HepG2 (cell line): ENCODE data around the gene GRAMD2A. TPM values are rescaled to one million over a fixed set of nuclear protein-coding genes. Genes with fewer than 3 reads are reported as not detected.

ENCODE experiments used
- ARHGAP35 ChIP-seq: sonication (generic); formaldehyde crosslinking; IDR thresholded peaks from 2 replicates; pipeline ENCODE4 v1.9.0; 2022; ENCODE audit warnings: mild to moderate bottlenecking, inconsistent platforms, moderate library complexity, missing genetic modification reagents, borderline replicate concordance
- EP300 ChIP-seq, 3 experiments: sonication (generic) in 1 of 3; formaldehyde crosslinking in 1 of 3; IDR thresholded peaks; 2 replicates each; pipeline versions ENCODE4 v1.5.1 to v1.6.1; 2011 to 2020; ENCODE audit warnings: low read depth in 2 of 3, low read length in 2 of 3, borderline replicate concordance in 1 of 3, improper control_type of control experiment in 1 of 3, mild to moderate bottlenecking in 1 of 3, missing genetic modification reagents in 1 of 3, moderate library complexity in 1 of 3
- ERF ChIP-seq: IDR thresholded peaks from 2 replicates; pipeline ENCODE4 v1.6.1; 2018; ENCODE audit warnings: missing biosample characterization, missing genetic modification reagents
- HMG20A ChIP-seq: IDR thresholded peaks from 2 replicates; pipeline ENCODE4 v1.6.1; 2016; ENCODE audit warnings: borderline replicate concordance
- IKZF1 ChIP-seq: fragments of 450-650 bp; IDR thresholded peaks from 2 replicates; pipeline ENCODE4 v1.7.1; 2016
- KAT8 ChIP-seq: IDR thresholded peaks from 2 replicates; pipeline ENCODE4 v1.6.1; 2016; ENCODE audit warnings: missing genetic modification reagents, missing compliant biosample characterization
- MED1 ChIP-seq: sonication (generic); formaldehyde crosslinking; IDR thresholded peaks from 2 replicates; pipeline ENCODE4 v1.4.0; 2020; ENCODE audit warnings: missing genetic modification reagents
- PHF21A ChIP-seq: sonication (generic); formaldehyde crosslinking; IDR thresholded peaks from 2 replicates; pipeline ENCODE4 v1.5.0; 2020; ENCODE audit warnings: mild to moderate bottlenecking, missing genetic modification reagents
- POLR2A ChIP-seq, 2 experiments: IDR thresholded peaks; 2 replicates each; pipeline ENCODE4 v1.6.1; 2011; ENCODE audit warnings: low read depth in 2 of 2, low read length in 2 of 2, mild to moderate bottlenecking in 1 of 2, moderate library complexity in 1 of 2; ENCODE audit not compliant: insufficient read depth in 1 of 2
- RBFOX2 ChIP-seq: fragments of 200-400 bp; formaldehyde crosslinking; IDR thresholded peaks from 2 replicates; pipeline ENCODE4 v1.6.1; 2017; ENCODE audit warnings: low read depth, mild to moderate bottlenecking, low read length
- RBM22 ChIP-seq: fragments of 200-400 bp; formaldehyde crosslinking; optimal IDR thresholded peaks from 2 replicates; pipeline ENCODE3; 2017; ENCODE audit warnings: mild to moderate bottlenecking, low read length, moderate library complexity
- ZNF382 ChIP-seq: sonication (generic); formaldehyde crosslinking; IDR thresholded peaks from 2 replicates; pipeline ENCODE4 v1.5.0; 2020; ENCODE audit warnings: missing genetic modification reagents, mild to moderate bottlenecking, borderline replicate concordance
- ZNF749 ChIP-seq: sonication (generic); formaldehyde crosslinking; IDR thresholded peaks from 2 replicates; pipeline ENCODE4 v1.8.0; 2022; ENCODE audit warnings: mild to moderate bottlenecking, missing genetic modification reagents, moderate library complexity, borderline replicate concordance
- ZNF75D ChIP-seq: sonication (generic); formaldehyde crosslinking; IDR thresholded peaks from 2 replicates; pipeline ENCODE4 v1.8.1; 2023; ENCODE audit warnings: missing genetic modification reagents, mild to moderate bottlenecking, borderline replicate concordance
- polyA plus RNA-seq, 8 experiments: library from polyadenylated mRNA; depleted of rRNA in 3 of 8; stranded (reverse) in 7 of 8; unstranded in 1 of 8; fragments of >200 nt; fragmentation: Illumina TruSeq in 4 of 8; extraction: Trizol in 4 of 8; gene quantifications; 2 replicates each; pipeline versions ENCODE4 v1.2.1 to v1.2.3, GENCODE V29; 2011 to 2016; ENCODE audit warnings: low read depth in 4 of 8, missing spikeins in 1 of 8, mixed read lengths in 1 of 8; ENCODE audit not compliant: insufficient read depth in 1 of 8
- total RNA-seq, 5 experiments: library from RNA; depleted of rRNA; stranded (reverse); fragments of >200 nt; fragmentation: Illumina TruSeq; extraction: Trizol; gene quantifications; 2 replicates each; pipeline ENCODE4 v1.2.3, GENCODE V29; 2016; ENCODE audit warnings: low read depth in 1 of 5
- TF ChIP-seq, protein P1 (sequence below): sonication (generic); formaldehyde crosslinking; IDR thresholded peaks from 2 replicates; pipeline ENCODE4 v1.5.0; 2020; ENCODE audit warnings: mild to moderate bottlenecking, missing genetic modification reagents
- TF ChIP-seq, protein P2 (sequence below): sonication (generic); formaldehyde crosslinking; IDR thresholded peaks from 2 replicates; pipeline ENCODE4 v1.8.1; 2023; ENCODE audit warnings: missing genetic modification reagents, mild to moderate bottlenecking, borderline replicate concordance
- TF ChIP-seq, protein P3 (sequence below): sonication (generic); formaldehyde crosslinking; IDR thresholded peaks from 2 replicates; pipeline ENCODE4 v1.4.0; 2020; ENCODE audit warnings: missing genetic modification reagents, low read depth, mild to moderate bottlenecking, borderline replicate concordance

The GRAMD2A gene
- total and polyA plus RNA-seq, 2 of the 13 experiments (the other 11 are each of a cell fraction or from before 2014, with no cell fraction given), result 0.04 TPM; not detected in 1

DNA sequence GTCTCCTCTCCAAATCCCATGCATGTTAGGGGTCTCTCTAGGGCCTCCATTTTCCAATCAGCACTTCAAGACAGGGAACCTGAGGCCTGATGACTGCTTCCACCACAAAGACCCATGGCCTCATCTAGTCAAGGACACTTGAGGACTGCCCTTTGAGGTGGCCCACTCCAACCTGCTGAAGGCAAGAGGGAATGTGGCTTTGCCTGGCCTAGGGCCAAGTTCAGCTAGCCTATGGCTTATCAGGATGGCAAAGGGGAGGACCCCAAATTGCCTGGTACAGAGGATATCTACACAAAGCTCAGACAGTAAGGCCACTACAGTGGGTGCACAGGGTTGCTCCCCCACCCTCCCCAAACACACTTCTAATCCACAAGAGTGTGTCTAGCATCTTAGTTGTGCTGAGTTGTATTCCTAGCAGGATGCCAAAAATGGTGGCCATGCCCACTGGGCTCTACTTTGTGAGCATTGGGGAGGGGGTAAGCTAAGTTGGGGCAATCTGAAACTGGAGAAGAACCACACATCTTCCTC, 10.0 kb upstream of the GRAMD2A start (continued):
- TF ChIP-seq, protein P1, sequence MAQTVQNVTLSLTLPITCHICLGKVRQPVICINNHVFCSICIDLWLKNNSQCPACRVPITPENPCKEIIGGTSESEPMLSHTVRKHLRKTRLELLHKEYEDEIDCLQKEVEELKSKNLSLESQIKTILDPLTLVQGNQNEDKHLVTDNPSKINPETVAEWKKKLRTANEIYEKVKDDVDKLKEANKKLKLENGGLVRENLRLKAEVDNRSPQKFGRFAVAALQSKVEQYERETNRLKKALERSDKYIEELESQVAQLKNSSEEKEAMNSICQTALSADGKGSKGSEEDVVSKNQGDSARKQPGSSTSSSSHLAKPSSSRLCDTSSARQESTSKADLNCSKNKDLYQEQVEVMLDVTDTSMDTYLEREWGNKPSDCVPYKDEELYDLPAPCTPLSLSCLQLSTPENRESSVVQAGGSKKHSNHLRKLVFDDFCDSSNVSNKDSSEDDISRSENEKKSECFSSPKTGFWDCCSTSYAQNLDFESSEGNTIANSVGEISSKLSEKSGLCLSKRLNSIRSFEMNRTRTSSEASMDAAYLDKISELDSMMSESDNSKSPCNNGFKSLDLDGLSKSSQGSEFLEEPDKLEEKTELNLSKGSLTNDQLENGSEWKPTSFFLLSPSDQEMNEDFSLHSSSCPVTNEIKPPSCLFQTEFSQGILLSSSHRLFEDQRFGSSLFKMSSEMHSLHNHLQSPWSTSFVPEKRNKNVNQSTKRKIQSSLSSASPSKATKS, result no peak
- peak; percentile 14; the same call in 1 of the 2 replicates for TF ChIP-seq RBFOX2
- peak; percentile 89 for TF ChIP-seq RBM22
- no peak for TF ChIP-seq IKZF1
- TF ChIP-seq MED1 (CRISPR knock-in tag), result no peak
- TF ChIP-seq ZNF382 (CRISPR knock-in tag), result no peak
- no peak for TF ChIP-seq ZNF749 (CRISPR knock-in tag)
- TF ChIP-seq HMG20A, result no peak
- TF ChIP-seq POLR2A (IDR thresholded peaks at IDR 0.05; ENCODE audit: insufficient read depth in 1 of 2, low read depth in 2 of 2, low read length in 2 of 2), result peak in 1 of 2 experiments; percentile 14; a peak in 2 of 4 replicates
- no peak for TF ChIP-seq PHF21A
- no peak for TF ChIP-seq EP300 (IDR thresholded peaks at IDR 0.05; ENCODE audit: low read depth in 2 of 2, low read length in 2 of 2)
- no peak for TF ChIP-seq EP300 (CRISPR knock-in tag; IDR thresholded peaks at IDR 0.05; ENCODE audit: borderline replicate concordance)
- no peak for TF ChIP-seq ARHGAP35 (CRISPR knock-in tag)
- no peak for TF ChIP-seq ZNF75D (CRISPR knock-in tag)
- TF ChIP-seq, protein P2, sequence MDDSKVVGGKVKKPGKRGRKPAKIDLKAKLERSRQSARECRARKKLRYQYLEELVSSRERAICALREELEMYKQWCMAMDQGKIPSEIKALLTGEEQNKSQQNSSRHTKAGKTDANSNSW (CRISPR knock-in tag), result no peak
- TF ChIP-seq KAT8 (CRISPR knock-in tag), result no peak
- TF ChIP-seq ERF (CRISPR knock-in tag), result no peak
- TF ChIP-seq, protein P3, sequence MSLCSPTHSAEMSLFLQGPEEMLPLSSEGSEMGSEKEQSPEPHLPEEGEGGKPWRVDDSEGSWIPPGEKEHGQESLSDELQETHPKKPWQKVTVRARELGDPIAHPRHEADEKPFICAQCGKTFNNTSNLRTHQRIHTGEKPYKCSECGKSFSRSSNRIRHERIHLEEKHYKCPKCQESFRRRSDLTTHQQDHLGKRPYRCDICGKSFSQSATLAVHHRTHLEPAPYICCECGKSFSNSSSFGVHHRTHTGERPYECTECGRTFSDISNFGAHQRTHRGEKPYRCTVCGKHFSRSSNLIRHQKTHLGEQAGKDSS, result no peak
